Muscle layer of colon (tissue), 2 donors: ENCODE results near the gene SMG5.
"Not testable (repeated sequence)": the region's sequence is repeated elsewhere in the genome, so short reads cannot be mapped to it uniquely, and the experiment has no call there.

Experiments
- H3K27ac ChIP-seq: one replicate; pipeline ENCODE4 v1.7.0; 2013; ENCODE audit warnings: low read depth, mild to moderate bottlenecking, low read length, moderate library complexity
- H3K27me3 ChIP-seq, 2 donors: one replicate each; pipeline ENCODE4 v1.7.0; 2013; ENCODE audit warnings: low read length in 2 of 2, mild to moderate bottlenecking in 2 of 2; ENCODE audit not compliant: insufficient read depth in 2 of 2, control insufficient read depth in 1 of 2
- H3K36me3 ChIP-seq: one replicate; pipeline ENCODE4 v1.7.0; 2013; ENCODE audit warnings: mild to moderate bottlenecking, low read length; ENCODE audit not compliant: insufficient read depth
- H3K4me1 ChIP-seq: one replicate; pipeline ENCODE4 v1.7.0; 2013; ENCODE audit warnings: mild to moderate bottlenecking, low read length; ENCODE audit not compliant: insufficient read depth
- H3K4me3 ChIP-seq, 2 donors: one replicate each; pipeline ENCODE4 v1.7.0; 2013; ENCODE audit warnings: low read length in 2 of 2, low read depth in 1 of 2, mild to moderate bottlenecking in 1 of 2, moderate library complexity in 1 of 2
- H3K9ac ChIP-seq: one replicate; pipeline ENCODE4 v1.7.0; 2013; ENCODE audit warnings: low read length
- H3K9me3 ChIP-seq: one replicate; pipeline ENCODE4 v1.7.0; 2013; ENCODE audit warnings: mild to moderate bottlenecking, low read length
- donor health status: abdominal sarcoma.
- donor health status: Adenocarcinoma of cecum.

SMG5 gene

DNA sequence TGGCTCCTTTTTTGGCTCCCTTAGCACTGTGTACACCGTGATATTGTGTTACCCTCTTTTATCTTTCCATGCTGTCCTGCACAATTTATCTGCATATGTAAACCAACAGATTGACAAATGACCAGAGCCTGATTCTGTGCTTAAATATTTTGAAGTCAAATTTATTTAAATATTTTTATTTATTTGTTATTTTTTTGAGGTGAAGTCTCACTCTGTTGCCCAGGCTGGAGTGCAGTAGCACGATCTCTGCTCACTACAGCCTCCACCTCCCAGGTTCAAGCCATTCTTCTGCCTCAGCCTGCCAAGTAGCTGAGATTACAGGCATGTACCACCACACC is 57.0 kb downstream of the SMG5 start:
- Histone ChIP-seq H3K9me3 (no peaks in the 10 kb centered on the region), H3K27me3 (no peaks in the 10 kb centered on the region), H3K4me1 (peaks cover 8% of the 10 kb centered on the region), H3K27ac (no peak overlapping the region), H3K9ac (no peak overlapping the region), H3K4me3 (no peak overlapping the region), H3K36me3 (peaks cover 32% of the 10 kb centered on the region)

DNA sequence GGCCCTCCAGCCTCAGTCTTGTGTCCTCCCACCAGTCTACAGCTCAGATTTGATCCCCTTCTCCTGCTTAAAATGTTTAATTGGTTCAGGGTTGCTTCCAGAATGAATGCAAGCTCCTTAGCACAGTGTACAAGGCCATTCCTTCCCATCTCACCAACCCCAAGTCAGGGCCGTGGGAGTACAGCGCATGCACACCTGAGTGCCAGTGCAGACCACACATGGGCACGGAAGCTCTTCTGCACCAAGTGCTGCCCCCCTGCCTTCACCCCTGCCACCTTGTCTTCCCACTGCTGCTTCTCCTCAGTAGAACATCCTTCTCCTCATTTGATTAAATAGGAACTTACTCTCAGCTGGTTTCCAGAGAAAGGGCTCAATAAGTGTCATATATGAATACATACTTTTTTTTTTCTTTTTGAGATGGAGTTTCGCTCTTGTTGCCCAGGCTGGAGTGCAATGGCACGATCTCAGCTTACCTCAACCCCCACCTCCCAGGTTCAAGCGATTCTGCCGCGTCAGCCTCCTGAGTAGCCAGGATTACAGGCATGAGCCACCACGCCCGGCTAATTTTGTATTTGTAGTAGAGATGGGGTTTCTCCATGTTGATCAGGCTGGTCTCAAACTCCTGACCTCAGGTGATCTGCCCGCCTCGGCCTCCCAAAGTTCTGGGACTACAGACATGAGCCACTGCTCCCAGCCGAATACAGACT is 60.5 kb downstream of the SMG5 start:
- peaks cover 26% of the 10 kb centered on the region for H3K36me3 ChIP-seq
- no peak overlapping the region for H3K9ac ChIP-seq
- no peaks in the 10 kb centered on the region for H3K4me1 ChIP-seq
- H3K4me3 ChIP-seq: no peak overlapping the region
- H3K9me3 ChIP-seq: no peaks in the 10 kb centered on the region
- H3K27ac ChIP-seq: no peak overlapping the region
- no peaks in the 10 kb centered on the region for H3K27me3 ChIP-seq

DNA sequence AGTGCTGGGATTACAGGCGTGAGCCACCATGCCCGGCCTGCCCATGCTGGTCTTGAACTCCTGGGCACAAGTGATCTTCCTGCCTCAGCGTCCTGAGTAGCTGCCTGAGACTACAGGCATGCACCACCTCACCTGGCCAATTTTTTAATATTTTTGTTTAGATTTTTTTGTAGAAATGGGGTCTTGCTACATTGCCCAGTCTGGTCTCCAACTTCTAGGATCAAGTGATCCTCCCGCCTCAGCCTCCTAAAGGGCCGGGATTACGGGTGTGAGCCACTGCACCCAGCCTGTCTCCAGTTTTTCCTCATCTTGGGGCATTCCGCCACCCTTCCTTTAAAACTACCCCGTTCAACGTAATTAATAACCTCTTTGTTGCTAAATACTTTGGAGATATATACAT is 62.4 kb downstream of the SMG5 start:
- Histone ChIP-seq H3K27ac (no peak overlapping the region), H3K4me3 (no peak overlapping the region), H3K36me3 (peaks cover 19% of the 10 kb centered on the region), H3K9me3 (no peaks in the 10 kb centered on the region), H3K9ac (no peak overlapping the region), H3K27me3 (no peaks in the 10 kb centered on the region), H3K4me1 (no peaks in the 10 kb centered on the region)

DNA sequence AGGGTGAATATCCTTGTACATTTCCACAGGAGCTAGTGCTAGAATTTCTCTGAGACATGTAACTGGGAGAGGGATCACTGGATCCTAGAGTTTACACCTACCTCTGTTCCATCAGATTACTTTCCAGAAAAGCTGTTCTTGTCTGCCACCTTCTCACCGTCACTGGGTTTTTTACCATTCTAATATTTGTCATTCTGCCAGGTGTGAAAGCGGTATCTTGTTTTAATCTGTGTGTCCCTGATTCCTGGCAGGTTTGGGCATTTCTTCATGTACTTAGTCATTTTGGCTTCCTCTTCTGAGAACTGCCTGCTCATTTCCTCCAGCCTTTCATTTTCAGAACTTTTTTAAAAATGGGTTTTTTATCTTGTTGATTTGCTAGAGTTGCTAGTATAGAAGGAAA is 64.8 kb downstream of the SMG5 start:
- no peaks in the 10 kb centered on the region for H3K27me3 ChIP-seq
- no peak overlapping the region for H3K27ac ChIP-seq
- H3K36me3 ChIP-seq: peaks cover 10% of the 10 kb centered on the region
- H3K9ac ChIP-seq: no peak overlapping the region
- H3K4me1 ChIP-seq: peaks cover 8% of the 10 kb centered on the region
- H3K9me3 ChIP-seq: no peaks in the 10 kb centered on the region
- no peak overlapping the region for H3K4me3 ChIP-seq

DNA sequence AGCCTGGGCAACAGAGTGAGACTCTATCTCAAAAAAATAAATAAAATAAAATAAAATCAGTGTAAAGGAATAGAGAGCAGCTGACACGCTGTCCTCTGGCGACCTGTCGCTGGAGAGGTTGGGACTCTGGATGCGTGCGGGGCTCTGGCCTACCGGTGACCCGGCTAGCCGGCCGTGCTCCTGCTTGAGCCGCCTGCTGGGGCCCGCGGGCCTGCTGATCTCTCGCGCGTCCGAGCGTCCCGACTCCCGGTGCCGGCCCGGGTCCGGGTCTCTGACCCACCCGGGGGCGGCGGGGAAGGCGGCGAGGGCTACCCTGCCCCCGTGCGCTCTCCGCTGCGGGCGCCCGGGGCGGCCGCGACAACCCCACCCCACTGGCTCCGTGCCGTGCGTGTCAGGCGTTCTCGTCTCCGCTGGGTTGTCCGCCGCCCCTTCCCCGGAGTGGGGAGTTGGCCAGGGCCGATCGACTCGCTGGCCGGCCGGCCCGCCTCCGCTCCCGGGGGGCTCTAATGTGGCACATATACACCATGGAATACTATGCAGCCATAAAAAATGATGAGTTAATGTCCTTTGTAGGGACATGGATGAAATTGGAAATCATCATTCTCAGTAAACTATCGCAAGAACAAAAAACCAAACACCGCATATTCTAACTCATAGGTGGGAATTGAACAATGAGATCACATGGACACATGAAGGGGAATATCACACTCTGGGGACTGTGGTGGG is 66.1 kb downstream of the SMG5 start:
- Histone ChIP-seq H3K4me1 (peaks cover 14% of the 10 kb centered on the region), H3K36me3 (peaks cover 11% of the 10 kb centered on the region)
- not testable (repeated sequence) for H3K27ac ChIP-seq, H3K9me3 ChIP-seq, H3K4me3 ChIP-seq, H3K27me3 ChIP-seq, H3K9ac ChIP-seq

DNA sequence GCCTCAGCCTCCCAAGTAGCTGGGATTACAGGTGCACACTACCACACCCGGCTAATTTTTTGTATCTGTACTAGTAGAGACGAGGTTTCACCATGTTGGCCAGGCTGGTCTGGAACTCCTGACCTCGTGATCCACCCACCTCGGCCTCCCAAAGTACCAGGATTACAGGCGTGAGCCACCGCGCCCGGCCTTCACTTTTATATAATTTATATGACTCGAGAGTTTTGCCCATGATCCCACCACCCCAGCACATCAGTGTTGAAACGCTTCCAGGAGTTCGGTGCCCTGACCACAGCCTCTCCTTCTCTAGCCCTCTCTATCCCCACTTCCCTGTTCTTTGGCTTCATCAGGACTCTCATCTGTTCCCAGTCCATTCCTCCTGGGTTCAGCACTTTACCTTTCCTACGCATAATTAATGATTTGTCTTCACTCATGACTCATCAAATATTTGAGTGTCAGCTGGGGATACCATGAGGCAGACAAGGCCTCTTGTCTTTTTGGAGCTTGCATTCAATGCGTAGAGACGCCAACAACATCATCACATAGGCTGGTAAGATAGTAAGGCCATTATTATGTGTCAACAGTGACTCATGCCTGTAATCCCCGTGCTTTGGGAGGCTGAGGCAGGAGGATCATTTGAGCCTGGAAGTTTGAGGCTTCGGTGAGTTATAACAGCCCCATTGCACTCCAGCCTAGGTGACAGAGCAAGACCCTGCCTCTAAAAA is 68.4 kb downstream of the SMG5 start:
- no peaks in the 10 kb centered on the region for H3K9me3 ChIP-seq
- H3K9ac ChIP-seq: peak overlapping the region; percentile 21
- peaks cover 22% of the 10 kb centered on the region for H3K36me3 ChIP-seq
- no peak overlapping the region for H3K4me3 ChIP-seq
- H3K27ac ChIP-seq: no peak overlapping the region
- H3K27me3 ChIP-seq: no peaks in the 10 kb centered on the region
- H3K4me1 ChIP-seq: peaks cover 14% of the 10 kb centered on the region

DNA sequence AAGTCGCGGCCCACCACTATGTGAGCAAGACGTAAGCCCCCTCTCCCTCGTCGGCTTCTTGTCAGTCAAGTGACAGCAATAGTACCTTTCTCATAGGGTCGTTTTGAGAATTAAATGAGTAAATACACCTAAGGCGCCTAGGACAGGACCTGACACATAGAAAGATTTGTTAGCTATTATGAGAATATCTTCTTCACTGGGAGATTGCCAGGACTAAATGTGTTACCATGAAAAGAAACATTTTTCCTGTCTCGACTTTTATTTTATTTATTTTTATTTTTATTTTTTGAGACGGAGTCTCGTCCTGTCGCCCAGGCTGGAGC is 69.0 kb downstream of the SMG5 start:
- Histone ChIP-seq H3K27ac (peak overlapping the region; percentile 88), H3K4me1 (peaks cover 14% of the 10 kb centered on the region)

DNA sequence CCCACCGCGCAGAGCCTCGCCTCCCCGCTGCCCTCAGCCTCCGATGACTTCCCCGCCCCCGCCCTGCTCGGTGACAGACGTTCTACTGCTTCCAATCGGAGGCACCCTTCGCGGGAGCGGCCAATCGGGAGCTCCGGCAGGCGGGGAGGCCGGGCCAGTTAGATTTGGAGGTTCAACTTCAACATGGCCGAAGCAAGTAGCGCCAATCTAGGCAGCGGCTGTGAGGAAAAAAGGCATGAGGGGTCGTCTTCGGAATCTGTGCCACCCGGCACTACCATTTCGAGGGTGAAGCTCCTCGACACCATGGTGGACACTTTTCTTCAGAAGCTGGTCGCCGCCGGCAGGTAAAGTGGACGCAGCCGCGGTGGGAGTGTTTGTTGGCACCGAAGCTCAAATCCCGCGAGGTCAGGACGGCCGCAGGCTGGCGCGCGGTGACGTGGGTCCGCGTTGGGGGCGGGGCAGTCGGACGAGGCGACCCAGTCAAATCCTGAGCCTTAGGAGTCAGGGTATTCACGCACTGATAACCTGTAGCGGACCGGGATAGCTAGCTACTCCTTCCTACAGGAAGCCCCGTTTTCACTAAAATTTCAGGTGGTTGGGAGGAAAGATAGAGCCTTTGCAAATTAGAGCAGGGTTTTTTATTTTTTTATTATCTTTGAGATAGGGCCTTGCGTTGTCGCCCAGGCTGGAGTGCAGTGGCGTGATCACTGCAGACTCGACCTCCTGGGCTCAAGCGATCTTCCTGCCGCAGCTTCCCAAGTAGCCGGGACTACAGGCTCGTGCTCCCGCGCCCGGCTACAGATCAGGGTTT is 69.6 kb downstream of the SMG5 start, which contains the start of gene PMF1:
PMF1 (plus strand) TSS at position 175 of the 811 bp plus-strand sequence; CDS start at position 184, 9 bp downstream.
- Histone ChIP-seq H3K4me1 (peaks cover 14% of the 10 kb centered on the region), H3K9ac (peak within 1 kb of the TSS; percentile 96), H3K36me3 (peaks cover 28% of the 10 kb centered on the region)

More for the DNA sequence above, 69.0 kb downstream of the SMG5 start:
- Histone ChIP-seq H3K9ac (peak overlapping the region; percentile 96), H3K4me3 (peak overlapping the region; percentile 80 to 83), H3K36me3 (peaks cover 23% of the 10 kb centered on the region), H3K27me3 (no peaks in the 10 kb centered on the region), H3K9me3 (no peaks in the 10 kb centered on the region)

DNA sequence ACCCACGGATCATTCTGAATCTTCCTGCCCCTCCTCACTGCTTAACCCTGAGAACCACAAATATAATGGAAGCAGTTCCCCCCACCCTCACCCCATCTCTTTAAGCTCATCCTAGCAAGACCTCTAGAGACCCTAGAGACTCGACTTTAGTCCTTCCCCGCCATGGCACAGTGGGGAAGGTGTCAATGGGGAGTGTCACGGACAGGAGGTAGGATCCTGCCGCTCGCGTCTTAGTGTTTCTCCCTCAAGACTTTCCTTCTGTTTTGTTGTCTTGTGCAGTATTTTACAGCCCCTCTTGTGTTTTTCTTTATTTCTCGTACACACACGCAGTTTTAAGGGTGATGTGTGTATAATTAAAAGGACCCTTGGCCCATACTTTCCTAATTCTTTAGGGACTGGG is 70.5 kb downstream of the SMG5 start:
- Histone ChIP-seq H3K9me3 (no peaks in the 10 kb centered on the region), H3K4me1 (peaks cover 14% of the 10 kb centered on the region), H3K27ac (peak overlapping the region; percentile 88), H3K27me3 (no peaks in the 10 kb centered on the region), H3K36me3 (peaks cover 32% of the 10 kb centered on the region), H3K4me3 (peak overlapping the region in 1 of 2 donors; percentile 83), H3K9ac (peak overlapping the region; percentile 96)

More for the DNA sequence above, 69.6 kb downstream of the SMG5 start, which contains the start of gene PMF1:
- Histone ChIP-seq H3K4me3 (peak within 1 kb of the TSS; percentile 80 to 83), H3K27ac (peak within 1 kb of the TSS; percentile 88), H3K9me3 (no peaks in the 10 kb centered on the region), H3K27me3 (no peaks in the 10 kb centered on the region)

DNA sequence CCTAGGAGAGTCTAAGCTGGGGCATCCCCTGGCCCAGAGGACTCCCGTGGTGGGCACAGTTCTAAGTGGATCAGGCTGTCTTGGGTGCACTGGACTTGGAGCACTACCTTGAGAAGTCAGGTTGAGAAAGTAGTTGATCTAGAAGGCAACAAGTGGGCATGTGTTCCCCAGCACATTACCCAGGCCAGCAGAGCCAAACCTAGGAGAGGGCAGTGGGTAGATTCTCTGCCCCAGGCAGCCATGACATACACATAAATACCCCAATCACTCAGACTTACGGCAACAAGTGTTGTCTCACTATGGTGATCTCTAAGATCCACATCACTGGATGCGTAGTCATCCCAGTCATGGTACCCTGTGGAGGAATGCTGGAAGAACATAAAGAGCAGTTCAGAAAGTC is 71.4 kb downstream of the SMG5 start:
- no peaks in the 10 kb centered on the region for H3K27me3 ChIP-seq
- H3K9me3 ChIP-seq: no peaks in the 10 kb centered on the region
- no peak overlapping the region for H3K27ac ChIP-seq
- peaks cover 32% of the 10 kb centered on the region for H3K36me3 ChIP-seq
- no peak overlapping the region for H3K9ac ChIP-seq
- H3K4me3 ChIP-seq: no peak overlapping the region
- peaks cover 14% of the 10 kb centered on the region for H3K4me1 ChIP-seq

DNA sequence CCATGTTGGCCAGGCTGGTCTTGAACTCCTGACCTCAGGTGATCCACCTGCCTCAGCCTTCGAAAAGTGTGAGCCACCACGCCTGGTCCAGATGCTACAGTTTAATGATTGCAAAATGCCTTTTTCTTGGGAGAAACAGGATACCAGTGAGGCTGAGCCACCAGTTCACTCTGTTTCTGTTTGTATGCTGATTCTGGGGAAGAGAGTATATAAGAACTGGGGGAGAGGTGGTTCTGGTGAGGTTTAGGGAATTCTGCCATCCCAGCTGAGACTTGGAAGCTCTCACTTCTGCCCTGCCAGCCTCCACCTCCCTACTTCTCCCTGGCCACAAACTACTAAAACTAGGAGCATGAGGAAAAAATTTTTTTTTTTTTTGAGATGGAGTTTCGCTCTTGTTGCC is 77.9 kb downstream of the SMG5 start:
- Histone ChIP-seq H3K4me1 (peaks cover 20% of the 10 kb centered on the region), H3K4me3 (no peak overlapping the region), H3K9me3 (no peaks in the 10 kb centered on the region), H3K9ac (no peak overlapping the region), H3K36me3 (peaks cover 36% of the 10 kb centered on the region), H3K27me3 (no peaks in the 10 kb centered on the region), H3K27ac (no peak overlapping the region)
